ENCODE results near the gene IGF2BP1. TPM values are rescaled to one million over a fixed set of nuclear protein-coding genes. Genes with fewer than 3 reads are reported as not detected.

IGF2BP1 gene
- total and polyA plus RNA-seq, 2 of the 8 experiments (the other 6 are each of a cell fraction or from before 2014, with no cell fraction given): 41.6 to 513 TPM

- TF ChIP-seq POLR2AphosphoS5 (IDR thresholded peaks at IDR 0.05; ENCODE audit: low read depth, low read length): peak; percentile 77
- peak; percentile 44 for TF ChIP-seq SAP30 (IDR thresholded peaks at IDR 0.05; ENCODE audit: insufficient read depth, insufficient replicate concordance, low read length)
- no peak for TF ChIP-seq SRF (IDR thresholded peaks at IDR 0.05; ENCODE audit: low read depth, low read length)
- TF ChIP-seq PHF8 (conservative IDR thresholded peaks at IDR 0.05; ENCODE audit: low read depth, low read length): peak; percentile 66
- no peak for TF ChIP-seq YY1 (IDR thresholded peaks at IDR 0.05; ENCODE audit: low read depth, low read length)
Measured at GRCh38 chr17:48995974-48996721, 1.0 kb upstream of the IGF2BP1 start (continued).
